Fibroblast of pulmonary artery (primary cell): ENCODE data around the gene PRRC1.

Source experiments
- DNase-seq: peaks from one replicate; pipeline ENCODE4 v3.0.0-alpha.2; 2010; ENCODE audit warnings: low read depth
- H3K4me3 ChIP-seq: replicated peaks from 2 replicates; pipeline ENCODE4 v1.5.1; 2011; ENCODE audit warnings: low read depth, mild to moderate bottlenecking, control low read depth, low read length, moderate library complexity
- TF ChIP-seq, protein P1 (sequence below): IDR thresholded peaks from 2 replicates; pipeline ENCODE4 v1.5.1; 2011; ENCODE audit warnings: mild to moderate bottlenecking, control low read depth, low read length, inconsistent platforms; ENCODE audit errors: missing control alignments

PRRC1 gene

DNA sequence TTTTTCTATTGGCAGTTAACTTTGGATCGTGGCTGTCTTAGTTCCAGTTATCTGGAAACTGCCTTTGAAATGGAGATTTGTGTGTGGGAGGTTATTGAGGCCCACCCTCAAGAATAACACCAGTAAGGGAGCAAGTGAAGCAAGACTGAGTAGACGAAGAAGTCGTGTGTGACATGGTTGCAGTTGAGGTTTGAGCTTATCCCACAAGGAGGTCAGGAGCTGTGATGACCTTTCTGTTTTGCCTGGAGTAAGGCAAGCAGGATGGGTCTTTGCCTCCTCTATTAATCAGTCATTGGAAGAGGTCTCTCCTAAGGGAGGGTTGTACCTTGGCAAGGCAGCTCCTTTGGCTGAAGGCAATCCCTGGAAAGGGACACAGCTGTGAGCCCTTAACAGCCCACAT is 81.9 kb downstream of the PRRC1 start:
- H3K4me3 ChIP-seq: no peak overlapping the region
- DNase-seq: no peak
- TF ChIP-seq, protein P1, sequence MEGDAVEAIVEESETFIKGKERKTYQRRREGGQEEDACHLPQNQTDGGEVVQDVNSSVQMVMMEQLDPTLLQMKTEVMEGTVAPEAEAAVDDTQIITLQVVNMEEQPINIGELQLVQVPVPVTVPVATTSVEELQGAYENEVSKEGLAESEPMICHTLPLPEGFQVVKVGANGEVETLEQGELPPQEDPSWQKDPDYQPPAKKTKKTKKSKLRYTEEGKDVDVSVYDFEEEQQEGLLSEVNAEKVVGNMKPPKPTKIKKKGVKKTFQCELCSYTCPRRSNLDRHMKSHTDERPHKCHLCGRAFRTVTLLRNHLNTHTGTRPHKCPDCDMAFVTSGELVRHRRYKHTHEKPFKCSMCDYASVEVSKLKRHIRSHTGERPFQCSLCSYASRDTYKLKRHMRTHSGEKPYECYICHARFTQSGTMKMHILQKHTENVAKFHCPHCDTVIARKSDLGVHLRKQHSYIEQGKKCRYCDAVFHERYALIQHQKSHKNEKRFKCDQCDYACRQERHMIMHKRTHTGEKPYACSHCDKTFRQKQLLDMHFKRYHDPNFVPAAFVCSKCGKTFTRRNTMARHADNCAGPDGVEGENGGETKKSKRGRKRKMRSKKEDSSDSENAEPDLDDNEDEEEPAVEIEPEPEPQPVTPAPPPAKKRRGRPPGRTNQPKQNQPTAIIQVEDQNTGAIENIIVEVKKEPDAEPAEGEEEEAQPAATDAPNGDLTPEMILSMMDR: no peak

DNA sequence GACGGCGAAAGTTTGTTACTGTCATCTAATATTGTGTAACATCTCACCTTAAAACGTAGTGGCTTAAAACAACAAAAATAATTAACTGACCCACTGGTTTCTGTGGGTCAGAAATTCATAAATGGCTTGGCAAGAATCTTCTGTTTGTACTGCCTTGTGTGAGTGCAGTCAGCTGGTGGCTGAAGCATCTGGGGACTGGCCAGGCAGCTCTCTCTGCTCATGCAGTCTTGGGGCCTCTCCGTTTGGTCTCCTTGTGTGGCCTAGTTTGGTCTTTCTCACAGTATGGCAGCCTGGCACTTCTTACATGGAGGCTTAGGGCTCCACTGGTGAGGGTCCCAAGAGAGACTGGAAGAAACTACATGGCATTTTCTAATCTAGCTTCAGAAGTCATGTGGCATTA is 82.4 kb downstream of the PRRC1 start:
- no peak for DNase-seq
- H3K4me3 ChIP-seq: no peak overlapping the region
- TF ChIP-seq, protein P1: no peak

DNA sequence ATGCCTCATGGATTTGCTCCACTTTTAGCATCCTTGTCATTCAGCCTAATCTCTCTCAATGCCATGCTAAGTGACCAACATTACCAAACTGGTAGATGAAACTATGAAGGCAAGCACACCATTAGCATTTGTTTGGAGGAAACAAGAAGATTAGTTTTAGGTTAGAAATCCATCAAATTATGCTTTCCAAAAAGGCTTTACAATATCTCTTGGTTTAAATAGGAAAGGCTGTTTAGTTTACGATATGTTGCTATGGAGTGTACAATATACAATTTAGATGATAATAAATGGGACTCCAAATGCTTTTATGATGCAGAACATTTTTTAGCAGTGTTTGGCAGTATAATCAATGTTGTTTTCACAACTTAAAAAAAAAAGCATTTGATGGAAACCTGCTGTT is 83.7 kb downstream of the PRRC1 start:
- H3K4me3 ChIP-seq: no peak overlapping the region
- DNase-seq: no peak
- TF ChIP-seq, protein P1: no peak

DNA sequence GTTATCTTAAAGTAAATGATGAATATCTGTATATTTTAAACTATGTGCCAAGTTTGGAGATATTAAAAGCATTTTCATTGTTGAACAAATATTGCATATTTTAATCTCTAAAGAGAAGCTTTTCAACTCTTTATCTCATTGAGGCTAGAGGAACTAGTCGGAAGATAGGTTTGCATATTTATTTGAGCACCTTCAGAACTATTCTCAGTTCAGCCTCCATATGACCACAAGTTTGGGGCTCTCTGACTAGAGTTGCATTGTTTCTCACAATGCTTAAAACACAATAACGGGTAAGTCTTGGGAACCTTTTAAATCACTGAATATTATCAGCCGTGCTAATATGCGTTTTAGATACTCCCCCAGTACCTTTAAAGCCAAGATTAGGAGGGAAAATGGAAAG is 84.2 kb downstream of the PRRC1 start:
- no peak overlapping the region for H3K4me3 ChIP-seq
- TF ChIP-seq, protein P1: no peak
- no peak for DNase-seq

DNA sequence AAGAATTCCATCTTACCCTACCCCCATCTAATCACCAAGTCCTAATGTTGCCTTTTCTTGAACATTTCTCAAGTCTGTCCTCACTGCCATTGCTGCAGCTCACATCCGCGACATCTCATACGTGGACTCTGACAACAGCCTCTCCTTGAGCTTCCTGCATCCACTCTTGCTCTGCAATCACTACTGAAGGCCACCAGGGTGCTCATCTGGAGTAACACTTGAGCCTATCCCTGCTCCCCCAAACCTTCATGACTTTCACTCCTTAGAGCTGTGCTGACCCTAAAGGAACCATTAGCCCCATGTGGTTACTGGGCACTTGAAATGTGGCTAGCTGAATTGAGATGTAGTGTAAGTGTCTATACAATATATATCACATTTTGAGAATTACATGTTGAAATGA is 85.0 kb downstream of the PRRC1 start:
- no peak overlapping the region for H3K4me3 ChIP-seq
- no peak for DNase-seq
- TF ChIP-seq, protein P1: no peak

DNA sequence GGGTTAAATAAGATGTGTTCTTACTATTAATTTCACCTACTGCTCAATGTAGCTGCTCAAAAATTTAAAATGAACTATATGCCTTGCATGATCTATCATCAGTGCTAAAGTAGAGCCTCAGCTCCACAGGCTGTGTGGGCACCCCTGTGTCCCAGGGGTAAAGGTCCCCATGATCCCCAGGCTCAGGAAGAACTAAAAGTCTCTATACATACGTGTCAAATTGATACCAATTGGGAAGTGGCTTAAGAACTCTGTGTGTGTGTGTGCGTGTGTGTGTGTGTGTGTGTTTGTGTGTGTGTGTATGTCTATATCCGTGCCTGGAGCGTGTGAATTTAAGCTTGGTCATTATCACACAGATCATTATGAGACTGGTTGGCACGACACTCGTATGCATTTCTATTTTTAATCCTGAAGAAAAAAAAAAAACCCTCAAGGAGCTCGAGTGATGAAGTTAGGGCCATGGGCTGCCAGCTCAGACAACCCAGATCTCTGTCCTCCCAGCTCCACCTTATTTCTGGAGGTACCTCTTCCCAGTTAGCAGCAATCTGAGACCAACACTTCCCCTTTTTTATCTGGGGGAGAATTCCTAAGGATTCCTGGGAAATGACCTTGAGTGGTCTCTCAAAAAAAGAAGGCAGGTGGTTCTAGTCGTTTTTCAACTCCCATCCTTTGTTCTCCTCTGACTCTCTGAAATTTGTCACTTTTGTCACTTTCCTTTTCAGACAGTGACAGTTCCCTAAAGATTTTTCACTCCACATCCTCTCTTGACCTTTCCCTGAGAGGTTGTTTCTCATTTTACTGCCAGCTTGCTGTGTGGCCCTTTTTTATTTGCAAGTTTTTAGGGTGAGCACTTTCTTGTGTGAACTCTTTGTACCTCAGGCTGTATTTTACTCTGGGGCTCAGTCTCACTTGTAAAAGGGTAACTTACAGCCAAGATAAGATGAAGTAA is 85.7 kb downstream of the PRRC1 start:
- H3K4me3 ChIP-seq: no peak overlapping the region
- TF ChIP-seq, protein P1: no peak
- DNase-seq: no peak
